ENCODE measurements around the gene SCN9A.

SCN9A gene

DNA sequence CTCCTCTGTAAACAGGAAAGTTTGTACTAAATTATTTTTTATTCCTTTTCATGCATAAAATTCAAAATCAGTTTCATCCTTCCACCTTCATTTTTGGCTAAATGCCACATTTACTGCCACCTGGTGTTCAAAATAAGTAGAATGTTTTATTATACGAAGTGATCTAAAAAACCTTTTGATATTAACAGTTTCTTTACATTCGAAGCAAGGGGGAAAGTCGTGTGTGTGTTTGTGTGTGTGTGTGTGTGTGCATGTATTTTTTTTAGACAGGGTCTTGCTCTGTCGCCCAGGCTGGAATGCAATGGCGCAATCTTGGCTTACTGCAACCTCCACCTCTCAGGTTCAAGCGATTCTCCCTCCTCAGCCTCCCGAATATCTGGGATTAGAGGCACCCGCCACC, 9.0 kb upstream of the SCN9A start:
- Histone ChIP-seq H3K9ac (ENCODE audit: low read depth, low read length, poor library complexity) (no peak overlapping the region), H3K4me2 (ENCODE audit: insufficient read depth, low read length, poor library complexity, severe bottlenecking) (no peak overlapping the region), H3K9me3 (replicated peaks in 1 of 2; ENCODE audit: control insufficient read depth in 2 of 2, insufficient read depth in 1 of 2, low read depth in 1 of 2, low read length in 2 of 2) (no peaks in the 10 kb centered on the region), H2AFZ (ENCODE audit: low read length) (no peak overlapping the region), H3K79me1 (ENCODE audit: low read depth, low read length) (no peaks in the 10 kb centered on the region), H3K4me1 (ENCODE audit: control insufficient read depth in 2 of 2, insufficient read depth in 1 of 2, low read depth in 1 of 2, low read length in 2 of 2) (peaks cover 0 to 2% of the 10 kb centered on the region in 2 donors), H3K18ac (ENCODE audit: low read length) (no peak overlapping the region), H3K27me3 (ENCODE audit: control insufficient read depth in 3 of 3, insufficient read depth in 3 of 3, low read depth in 1 of 3, low read length in 3 of 3) (no peaks in the 10 kb centered on the region), H3K23ac (ENCODE audit: low read depth, low read length, poor library complexity) (no peak overlapping the region), H3K36me3 (replicated peaks in 1 of 2; ENCODE audit: control insufficient read depth in 2 of 2, insufficient read depth in 2 of 2, low read length in 2 of 2) (no peaks in the 10 kb centered on the region), H3K27ac (replicated peaks; ENCODE audit: low read length) (no peak overlapping the region), H4K91ac (ENCODE audit: low read depth, low read length, poor library complexity) (no peak overlapping the region), H2BK12ac (ENCODE audit: low read length) (no peak overlapping the region), H3K4ac (ENCODE audit: low read length) (no peak overlapping the region), H2BK15ac (ENCODE audit: low read length) (no peak overlapping the region), H3K14ac (ENCODE audit: low read length) (no peak overlapping the region), H2AK5ac (ENCODE audit: low read depth, low read length) (no peak overlapping the region), H2BK5ac (ENCODE audit: low read length) (no peak overlapping the region), H2BK120ac (ENCODE audit: low read depth, low read length) (no peak overlapping the region), H4K8ac (ENCODE audit: low read depth, low read length) (no peak overlapping the region), H3K4me3 (ENCODE audit: low read length in 2 of 2) (no peak overlapping the region)
- no CpG with 5 or more reads among the region's 8 CpGs for WGBS, 2 donors (ENCODE audit: extremely low coverage in 2 of 2, insufficient read length in 2 of 2, insufficient replicate concordance in 1 of 2)
- no peak for DNase-seq (ENCODE audit: low spot score)

GRCh38 chr2:166382448-166382847, 6.7 kb upstream of the SCN9A start:
- Histone ChIP-seq H3K23ac (ENCODE audit: low read depth, low read length, poor library complexity) (no peak overlapping the region), H2AFZ (ENCODE audit: low read length) (peak overlapping the region; percentile 24), H2BK120ac (ENCODE audit: low read depth, low read length) (no peak overlapping the region), H3K4ac (ENCODE audit: low read length) (no peak overlapping the region), H3K79me1 (ENCODE audit: low read depth, low read length) (no peaks in the 10 kb centered on the region), H3K4me3 (ENCODE audit: low read length in 2 of 2) (no peak overlapping the region), H3K9ac (ENCODE audit: low read depth, low read length, poor library complexity) (no peak overlapping the region), H3K9me3 (replicated peaks in 1 of 2; ENCODE audit: control insufficient read depth in 2 of 2, insufficient read depth in 1 of 2, low read depth in 1 of 2, low read length in 2 of 2) (no peaks in the 10 kb centered on the region), H2BK5ac (ENCODE audit: low read length) (no peak overlapping the region), H2AK5ac (ENCODE audit: low read depth, low read length) (no peak overlapping the region), H3K27ac (replicated peaks; ENCODE audit: low read length) (no peak overlapping the region), H2BK12ac (ENCODE audit: low read length) (no peak overlapping the region), H3K36me3 (replicated peaks in 1 of 2; ENCODE audit: control insufficient read depth in 2 of 2, insufficient read depth in 2 of 2, low read length in 2 of 2) (no peaks in the 10 kb centered on the region), H3K18ac (ENCODE audit: low read length) (no peak overlapping the region), H3K4me1 (ENCODE audit: control insufficient read depth in 2 of 2, insufficient read depth in 1 of 2, low read depth in 1 of 2, low read length in 2 of 2) (no peaks in the 10 kb centered on the region), H3K4me2 (ENCODE audit: insufficient read depth, low read length, poor library complexity, severe bottlenecking) (no peak overlapping the region), H4K91ac (ENCODE audit: low read depth, low read length, poor library complexity) (no peak overlapping the region), H2BK15ac (ENCODE audit: low read length) (no peak overlapping the region), H3K27me3 (ENCODE audit: control insufficient read depth in 3 of 3, insufficient read depth in 3 of 3, low read depth in 1 of 3, low read length in 3 of 3) (no peaks in the 10 kb centered on the region), H4K8ac (ENCODE audit: low read depth, low read length) (no peak overlapping the region), H3K14ac (ENCODE audit: low read length) (no peak overlapping the region)
- WGBS, 2 donors (ENCODE audit: extremely low coverage in 2 of 2, insufficient read length in 2 of 2, insufficient replicate concordance in 1 of 2), result no CpG with 5 or more reads among the region's 3 CpGs
- DNase-seq (ENCODE audit: low spot score), result no peak

- H2BK5ac ChIP-seq (ENCODE audit: low read length), result no peak overlapping the region
- H3K4me2 ChIP-seq (ENCODE audit: insufficient read depth, low read length, poor library complexity, severe bottlenecking), result no peak overlapping the region
- no peak overlapping the region for H2AFZ ChIP-seq (ENCODE audit: low read length)
- H3K18ac ChIP-seq (ENCODE audit: low read length), result no peak overlapping the region
- H3K4me1 ChIP-seq (ENCODE audit: control insufficient read depth in 2 of 2, insufficient read depth in 1 of 2, low read depth in 1 of 2, low read length in 2 of 2), result peaks cover 0 to 4% of the 10 kb centered on the region in 2 donors
- no peak overlapping the region for H2AK5ac ChIP-seq (ENCODE audit: low read depth, low read length)
- H3K36me3 ChIP-seq (replicated peaks in 1 of 2; ENCODE audit: control insufficient read depth in 2 of 2, insufficient read depth in 2 of 2, low read length in 2 of 2), result no peaks in the 10 kb centered on the region
- H3K27ac ChIP-seq (replicated peaks; ENCODE audit: low read length), result no peak overlapping the region
- H3K23ac ChIP-seq (ENCODE audit: low read depth, low read length, poor library complexity), result no peak overlapping the region
- no CpG with 5 or more reads among the region's 1 CpG for WGBS, 2 donors (ENCODE audit: extremely low coverage in 2 of 2, insufficient read length in 2 of 2, insufficient replicate concordance in 1 of 2)
- H2BK120ac ChIP-seq (ENCODE audit: low read depth, low read length), result no peak overlapping the region
- peaks cover 0 to 3% (median 0%) of the 10 kb centered on the region in 3 experiments for H3K27me3 ChIP-seq (ENCODE audit: control insufficient read depth in 3 of 3, insufficient read depth in 3 of 3, low read depth in 1 of 3, low read length in 3 of 3)
- H2BK12ac ChIP-seq (ENCODE audit: low read length), result no peak overlapping the region
- H3K9me3 ChIP-seq (replicated peaks in 1 of 2; ENCODE audit: control insufficient read depth in 2 of 2, insufficient read depth in 1 of 2, low read depth in 1 of 2, low read length in 2 of 2), result no peaks in the 10 kb centered on the region
- H4K8ac ChIP-seq (ENCODE audit: low read depth, low read length), result no peak overlapping the region
- no peak overlapping the region for H4K91ac ChIP-seq (ENCODE audit: low read depth, low read length, poor library complexity)
- H3K9ac ChIP-seq (ENCODE audit: low read depth, low read length, poor library complexity), result no peak overlapping the region
- H3K4me3 ChIP-seq (ENCODE audit: low read length in 2 of 2), result no peak overlapping the region
- DNase-seq (ENCODE audit: low spot score), result no peak
- H3K79me1 ChIP-seq (ENCODE audit: low read depth, low read length), result no peaks in the 10 kb centered on the region
- H2BK15ac ChIP-seq (ENCODE audit: low read length), result no peak overlapping the region
- H3K14ac ChIP-seq (ENCODE audit: low read length), result no peak overlapping the region
- H3K4ac ChIP-seq (ENCODE audit: low read length), result no peak overlapping the region
Measured at GRCh38 chr2:166380615-166381014, 4.9 kb upstream of the SCN9A start.

- Histone ChIP-seq H3K27me3 (ENCODE audit: control insufficient read depth in 3 of 3, insufficient read depth in 3 of 3, low read depth in 1 of 3, low read length in 3 of 3) (peaks cover 0 to 3% (median 0%) of the 10 kb centered on the region in 3 experiments), H3K79me1 (ENCODE audit: low read depth, low read length) (no peaks in the 10 kb centered on the region), H2BK12ac (ENCODE audit: low read length) (no peak overlapping the region), H3K18ac (ENCODE audit: low read length) (no peak overlapping the region), H4K91ac (ENCODE audit: low read depth, low read length, poor library complexity) (no peak overlapping the region), H3K4me2 (ENCODE audit: insufficient read depth, low read length, poor library complexity, severe bottlenecking) (no peak overlapping the region), H3K4me1 (ENCODE audit: control insufficient read depth in 2 of 2, insufficient read depth in 1 of 2, low read depth in 1 of 2, low read length in 2 of 2) (peaks cover 2 to 8% of the 10 kb centered on the region in 2 donors), H2BK5ac (ENCODE audit: low read length) (no peak overlapping the region), H2BK120ac (ENCODE audit: low read depth, low read length) (no peak overlapping the region), H3K14ac (ENCODE audit: low read length) (no peak overlapping the region), H3K9ac (ENCODE audit: low read depth, low read length, poor library complexity) (no peak overlapping the region), H2AFZ (ENCODE audit: low read length) (peak overlapping the region; percentile 99), H3K27ac (replicated peaks; ENCODE audit: low read length) (no peak overlapping the region), H3K4me3 (ENCODE audit: low read length in 2 of 2) (peak overlapping the region in 1 of 2 donors; percentile 57), H4K8ac (ENCODE audit: low read depth, low read length) (no peak overlapping the region), H2BK15ac (ENCODE audit: low read length) (no peak overlapping the region), H2AK5ac (ENCODE audit: low read depth, low read length) (no peak overlapping the region), H3K36me3 (replicated peaks in 1 of 2; ENCODE audit: control insufficient read depth in 2 of 2, insufficient read depth in 2 of 2, low read length in 2 of 2) (no peaks in the 10 kb centered on the region), H3K4ac (ENCODE audit: low read length) (no peak overlapping the region), H3K23ac (ENCODE audit: low read depth, low read length, poor library complexity) (no peak overlapping the region), H3K9me3 (replicated peaks in 1 of 2; ENCODE audit: control insufficient read depth in 2 of 2, insufficient read depth in 1 of 2, low read depth in 1 of 2, low read length in 2 of 2) (no peaks in the 10 kb centered on the region)
- no CpG with 5 or more reads among the region's 2 CpGs for WGBS, 2 donors (ENCODE audit: extremely low coverage in 2 of 2, insufficient read length in 2 of 2, insufficient replicate concordance in 1 of 2)
- DNase-seq (ENCODE audit: low spot score), result no peak
Measured at GRCh38 chr2:166376873-166377272, 1.1 kb upstream of the SCN9A start.

Data from neuronal stem cell (in vitro differentiated cells).